ENCODE measurements around the gene TRPV4. TPM values are rescaled to one million over a fixed set of nuclear protein-coding genes. Genes with fewer than 3 reads are reported as not detected.

Gene TRPV4
- total and polyA plus RNA-seq, 9 of the 15 experiments (the other 6 are each of a cell fraction or from before 2014, with no cell fraction given) = 0.13 TPM; not detected in 8

GRCh38 chr12:109737631-109738030, 95.6 kb downstream of the TRPV4 start (continued):
- TF ChIP-seq, protein P1, sequence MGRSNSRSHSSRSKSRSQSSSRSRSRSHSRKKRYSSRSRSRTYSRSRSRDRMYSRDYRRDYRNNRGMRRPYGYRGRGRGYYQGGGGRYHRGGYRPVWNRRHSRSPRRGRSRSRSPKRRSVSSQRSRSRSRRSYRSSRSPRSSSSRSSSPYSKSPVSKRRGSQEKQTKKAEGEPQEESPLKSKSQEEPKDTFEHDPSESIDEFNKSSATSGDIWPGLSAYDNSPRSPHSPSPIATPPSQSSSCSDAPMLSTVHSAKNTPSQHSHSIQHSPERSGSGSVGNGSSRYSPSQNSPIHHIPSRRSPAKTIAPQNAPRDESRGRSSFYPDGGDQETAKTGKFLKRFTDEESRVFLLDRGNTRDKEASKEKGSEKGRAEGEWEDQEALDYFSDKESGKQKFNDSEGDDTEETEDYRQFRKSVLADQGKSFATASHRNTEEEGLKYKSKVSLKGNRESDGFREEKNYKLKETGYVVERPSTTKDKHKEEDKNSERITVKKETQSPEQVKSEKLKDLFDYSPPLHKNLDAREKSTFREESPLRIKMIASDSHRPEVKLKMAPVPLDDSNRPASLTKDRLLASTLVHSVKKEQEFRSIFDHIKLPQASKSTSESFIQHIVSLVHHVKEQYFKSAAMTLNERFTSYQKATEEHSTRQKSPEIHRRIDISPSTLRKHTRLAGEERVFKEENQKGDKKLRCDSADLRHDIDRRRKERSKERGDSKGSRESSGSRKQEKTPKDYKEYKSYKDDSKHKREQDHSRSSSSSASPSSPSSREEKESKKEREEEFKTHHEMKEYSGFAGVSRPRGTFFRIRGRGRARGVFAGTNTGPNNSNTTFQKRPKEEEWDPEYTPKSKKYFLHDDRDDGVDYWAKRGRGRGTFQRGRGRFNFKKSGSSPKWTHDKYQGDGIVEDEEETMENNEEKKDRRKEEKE (IDR thresholded peaks at IDR 0.05; ENCODE audit: borderline replicate concordance in 1 of 2, control insufficient read depth in 1 of 2, low read depth in 2 of 2, low read length in 1 of 2) = no peak
- TF ChIP-seq, protein P2, sequence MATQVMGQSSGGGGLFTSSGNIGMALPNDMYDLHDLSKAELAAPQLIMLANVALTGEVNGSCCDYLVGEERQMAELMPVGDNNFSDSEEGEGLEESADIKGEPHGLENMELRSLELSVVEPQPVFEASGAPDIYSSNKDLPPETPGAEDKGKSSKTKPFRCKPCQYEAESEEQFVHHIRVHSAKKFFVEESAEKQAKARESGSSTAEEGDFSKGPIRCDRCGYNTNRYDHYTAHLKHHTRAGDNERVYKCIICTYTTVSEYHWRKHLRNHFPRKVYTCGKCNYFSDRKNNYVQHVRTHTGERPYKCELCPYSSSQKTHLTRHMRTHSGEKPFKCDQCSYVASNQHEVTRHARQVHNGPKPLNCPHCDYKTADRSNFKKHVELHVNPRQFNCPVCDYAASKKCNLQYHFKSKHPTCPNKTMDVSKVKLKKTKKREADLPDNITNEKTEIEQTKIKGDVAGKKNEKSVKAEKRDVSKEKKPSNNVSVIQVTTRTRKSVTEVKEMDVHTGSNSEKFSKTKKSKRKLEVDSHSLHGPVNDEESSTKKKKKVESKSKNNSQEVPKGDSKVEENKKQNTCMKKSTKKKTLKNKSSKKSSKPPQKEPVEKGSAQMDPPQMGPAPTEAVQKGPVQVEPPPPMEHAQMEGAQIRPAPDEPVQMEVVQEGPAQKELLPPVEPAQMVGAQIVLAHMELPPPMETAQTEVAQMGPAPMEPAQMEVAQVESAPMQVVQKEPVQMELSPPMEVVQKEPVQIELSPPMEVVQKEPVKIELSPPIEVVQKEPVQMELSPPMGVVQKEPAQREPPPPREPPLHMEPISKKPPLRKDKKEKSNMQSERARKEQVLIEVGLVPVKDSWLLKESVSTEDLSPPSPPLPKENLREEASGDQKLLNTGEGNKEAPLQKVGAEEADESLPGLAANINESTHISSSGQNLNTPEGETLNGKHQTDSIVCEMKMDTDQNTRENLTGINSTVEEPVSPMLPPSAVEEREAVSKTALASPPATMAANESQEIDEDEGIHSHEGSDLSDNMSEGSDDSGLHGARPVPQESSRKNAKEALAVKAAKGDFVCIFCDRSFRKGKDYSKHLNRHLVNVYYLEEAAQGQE (IDR thresholded peaks at IDR 0.05; ENCODE audit: borderline replicate concordance) = no peak
- TF ChIP-seq, protein P2 (CRISPR knock-in tag; IDR thresholded peaks at IDR 0.05; ENCODE audit: low read depth) = no peak
- TF ChIP-seq CREBBP (IDR thresholded peaks at IDR 0.05; ENCODE audit: low read depth, low read length) (no peak), SMAD4 (CRISPR knock-in tag; conservative IDR thresholded peaks at IDR 0.05) (no peak), KLF1 (tag; IDR thresholded peaks at IDR 0.05) (no peak), HDAC1 (IDR thresholded peaks at IDR 0.05) (no peak)
